HG03060 (cell line): ENCODE data around the gene ACO2.

ENCODE experiments used
- ATAC-seq: cut with Tn5 transposase; IDR thresholded peaks from one replicate; pipeline ENCODE4 v1.9.1; 2021; ENCODE audit warnings: low read depth, moderate number of reproducible peaks; ENCODE audit not compliant: unreplicated experiment

ACO2 gene

GRCh38 chr22:41517172-41518047, 48.5 kb downstream of the ACO2 start:
- ATAC-seq: no peak

- ATAC-seq: no peak
These were observed 49.1 kb downstream of the ACO2 start for GRCh38 chr22:41518048-41518347.

GRCh38 chr22:41521126-41521525, 52.2 kb downstream of the ACO2 start:
- no peak for ATAC-seq

DNA sequence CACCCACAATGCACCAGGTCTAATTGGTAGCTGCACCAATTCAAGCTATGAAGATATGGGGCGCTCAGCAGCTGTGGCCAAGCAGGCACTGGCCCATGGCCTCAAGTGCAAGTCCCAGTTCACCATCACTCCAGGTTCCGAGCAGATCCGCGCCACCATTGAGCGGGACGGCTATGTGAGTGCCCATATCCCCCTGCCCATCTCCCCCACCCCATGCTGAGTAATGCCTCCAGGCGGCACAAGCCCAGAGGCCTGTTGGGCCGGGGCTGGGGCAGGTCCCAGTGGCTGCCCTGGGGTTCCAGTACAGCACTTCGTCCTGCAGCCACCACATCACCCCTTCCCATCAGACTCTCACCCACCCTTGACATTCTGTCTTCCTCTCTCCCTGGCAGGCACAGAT, 53.9 kb downstream of the ACO2 start:
- ATAC-seq: no peak

DNA sequence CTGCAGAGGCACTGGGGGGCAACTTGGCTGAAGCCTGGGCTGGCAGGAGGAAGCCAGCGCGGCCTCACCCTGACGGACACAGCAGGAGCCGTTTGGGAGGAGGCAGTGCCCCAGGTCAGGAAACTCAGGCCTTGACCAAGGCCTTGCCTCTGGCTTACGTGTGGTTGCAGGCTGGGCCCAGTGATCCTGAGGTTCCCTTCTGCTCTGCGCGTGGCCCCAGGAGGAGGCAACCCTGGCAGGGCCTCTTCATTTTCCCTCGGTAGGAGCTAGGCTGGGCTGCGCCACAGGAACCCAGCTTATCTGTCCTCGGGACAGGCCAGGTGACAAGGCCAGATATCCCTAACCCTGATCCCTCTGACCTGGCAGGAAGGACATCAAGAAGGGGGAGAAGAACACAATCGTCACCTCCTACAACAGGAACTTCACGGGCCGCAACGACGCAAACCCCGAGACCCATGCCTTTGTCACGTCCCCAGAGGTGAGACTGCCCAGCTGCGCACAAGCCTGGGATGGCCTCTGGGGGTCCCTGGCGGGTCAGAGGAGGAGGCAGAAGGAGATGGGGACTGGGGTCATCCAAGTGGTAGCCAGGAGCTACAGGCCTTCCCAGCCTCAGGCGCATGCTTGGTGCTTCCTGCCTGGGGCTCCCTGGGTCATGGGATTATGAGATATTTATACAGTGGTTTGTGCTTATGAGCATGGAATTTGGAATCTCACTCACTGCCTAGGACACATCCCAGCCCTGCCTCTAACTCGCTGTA, 54.7 kb downstream of the ACO2 start:
- no peak for ATAC-seq

- ATAC-seq: no peak
These were observed 55.3 kb downstream of the ACO2 start for GRCh38 chr22:41524251-41524661.

- no peak for ATAC-seq
These were observed 56.0 kb downstream of the ACO2 start for GRCh38 chr22:41524809-41525449.

- ATAC-seq: no peak
These were observed 56.7 kb downstream of the ACO2 start for GRCh38 chr22:41525450-41526225.

- no peak for ATAC-seq
These were observed 57.4 kb downstream of the ACO2 start for GRCh38 chr22:41526226-41526829.

- no peak for ATAC-seq
These were observed 58.2 kb downstream of the ACO2 start for GRCh38 chr22:41526830-41527799.

GRCh38 chr22:41528132-41528766, 59.3 kb downstream of the ACO2 start:
- ATAC-seq: no peak

DNA sequence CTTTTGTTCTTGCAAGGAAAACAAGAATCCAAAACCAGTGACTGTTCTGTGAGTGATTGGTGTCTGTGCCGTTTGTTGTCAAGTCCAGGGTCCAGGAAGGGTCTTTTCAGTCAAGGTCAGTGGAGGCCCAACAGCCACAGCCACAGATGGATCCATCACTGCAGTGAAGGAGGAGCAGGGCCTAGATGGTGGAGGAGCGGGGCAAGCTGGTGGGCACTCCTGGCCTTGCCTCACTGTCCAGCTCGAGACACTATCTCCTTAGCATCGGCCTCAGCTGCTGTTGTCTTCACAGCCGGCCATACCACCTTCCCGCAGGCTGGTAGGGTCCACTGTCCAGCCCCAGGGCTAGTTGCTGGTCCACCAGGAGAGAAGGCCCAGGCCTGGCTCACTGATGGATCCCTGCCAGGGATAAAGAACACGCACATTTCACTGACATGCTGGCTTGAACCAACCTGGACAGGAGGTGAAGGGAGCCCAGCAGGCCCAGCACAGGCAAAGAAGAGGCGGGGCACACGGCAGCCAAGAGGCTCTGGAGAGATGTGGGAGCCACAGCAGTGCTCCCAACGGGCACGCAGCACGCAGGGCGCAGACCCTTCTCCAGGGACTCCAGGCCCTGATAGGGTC, 60.1 kb downstream of the ACO2 start:
- no peak for ATAC-seq

DNA sequence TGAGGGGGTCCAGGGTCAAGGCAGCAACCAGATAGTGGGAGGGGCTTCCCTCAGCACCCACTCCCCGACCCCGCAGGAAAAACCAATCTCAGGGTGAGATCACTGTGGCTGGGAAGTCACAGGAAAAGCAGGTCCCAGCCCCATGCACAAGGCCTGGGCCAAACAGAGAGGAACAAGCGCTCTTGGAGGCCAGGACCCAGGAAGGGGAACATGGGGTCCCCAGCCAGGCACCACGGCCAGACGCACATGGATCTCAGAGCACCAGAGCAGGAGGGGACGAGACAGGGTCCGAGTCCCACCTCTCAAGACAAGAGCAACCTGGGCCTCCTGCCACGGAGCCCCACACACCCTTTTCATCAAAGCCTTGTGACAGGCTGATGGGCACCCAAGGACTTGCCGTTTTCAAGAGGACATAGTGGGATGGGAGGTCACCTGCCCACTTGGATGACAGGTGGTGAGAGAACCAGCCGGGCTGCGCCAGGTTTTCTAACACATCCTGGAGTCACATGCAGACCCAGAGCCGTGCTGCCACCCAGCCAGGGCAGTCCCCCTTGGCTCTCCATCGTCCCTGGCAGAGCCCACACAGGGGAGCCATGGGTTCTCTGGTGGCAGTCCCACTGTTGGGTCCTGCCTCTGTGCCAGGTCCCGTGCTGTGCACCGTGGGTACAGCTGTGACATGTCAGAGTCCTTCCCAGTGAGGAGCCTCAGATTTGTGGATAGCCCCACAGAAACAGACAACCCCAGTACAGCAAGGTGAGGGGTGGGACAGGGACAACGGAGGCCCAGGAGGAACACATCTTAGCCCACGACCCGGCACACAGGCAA, 62.2 kb downstream of the ACO2 start:
- no peak for ATAC-seq

- ATAC-seq: no peak
These were observed 63.0 kb downstream of the ACO2 start for GRCh38 chr22:41531715-41532477.

GRCh38 chr22:41532908-41533825, 64.2 kb downstream of the ACO2 start:
- ATAC-seq: no peak

DNA sequence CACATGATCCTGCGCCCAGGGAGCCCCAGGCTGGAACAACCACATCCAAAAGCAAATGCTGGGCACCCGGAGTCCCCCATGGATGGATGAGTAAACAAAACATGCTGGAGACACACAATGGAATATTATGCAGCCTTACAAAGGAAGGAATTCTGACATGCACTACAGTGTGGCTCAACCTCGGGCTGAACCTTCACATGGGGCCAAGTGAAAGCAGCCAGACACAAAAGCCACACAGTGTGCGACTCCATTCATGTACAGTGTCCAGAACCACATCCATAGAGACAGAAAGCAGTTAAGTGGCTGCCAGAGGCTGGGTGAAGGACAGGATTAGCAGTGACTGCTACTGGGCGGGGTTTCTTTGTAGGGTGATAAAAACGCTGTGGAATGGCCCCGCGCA, 65.3 kb downstream of the ACO2 start:
- no peak for ATAC-seq
